T-cell (primary cell): ENCODE data around the gene RERGL. TPM values are rescaled to one million over a fixed set of nuclear protein-coding genes. Genes with fewer than 3 reads are reported as not detected.
"Not testable (repeated sequence)": the region's sequence is repeated elsewhere in the genome, so short reads cannot be mapped to it uniquely, and the experiment has no call there.

Experiments used
- ATAC-seq, 4 experiments: fragments of 200-7000 bp in 3 of 4; fragments of 150-1000 bp in 1 of 4; cut with Tn5 transposase; replicated peaks in 1 of 4; 1 replicate in 3 of 4; 2 replicates in 1 of 4; pipeline ENCODE4 v1.10.0; 2021; ENCODE audit warnings: moderate library complexity in 3 of 4, mild to moderate bottlenecking in 2 of 4, moderate number of reproducible peaks in 1 of 4
- CTCF ChIA-PET, 2 donors: fragments of 300-600 bp; sonication (Branson Sonifier 250); formaldehyde crosslinking; loops; one replicate each; lab custom pipeline; 2022; ENCODE audit warnings: antibody characterized with exemption in 2 of 2; lab: Charles Lee
- POLR2A ChIA-PET, 2 donors: fragments of 300-600 bp; sonication (Branson Sonifier 250); formaldehyde crosslinking; loops; one replicate each; lab custom pipeline; 2022; ENCODE audit warnings: antibody characterized with exemption in 2 of 2; lab: Charles Lee
- DNase-seq, 35 experiments: peaks; one replicate each; pipeline versions ENCODE4 v3.0.0 to v3.0.0-alpha.2; 2013 to 2023
- H3K27ac ChIP-seq: one replicate; pipeline ENCODE4 v1.5.1; 2013; ENCODE audit warnings: low read length
- H3K27me3 ChIP-seq, 2 experiments: replicated peaks in 1 of 2; 1 replicate in 1 of 2; 2 replicates in 1 of 2; pipeline versions ENCODE4 v1.6.1 to v1.7.0; 2013; ENCODE audit warnings: low read length in 1 of 2, mixed read lengths in 1 of 2; ENCODE audit not compliant: control insufficient read depth in 2 of 2, insufficient read depth in 2 of 2; ENCODE audit errors: extremely low read depth in 1 of 2
- H3K36me3 ChIP-seq, 2 donors: 1 replicate in 1 of 2; 2 replicates in 1 of 2; pipeline versions ENCODE4 v1.6.1 to v1.7.0; 2013; ENCODE audit warnings: low read length in 1 of 2; ENCODE audit not compliant: control insufficient read depth in 2 of 2, insufficient read depth in 1 of 2; ENCODE audit errors: extremely low read depth in 1 of 2
- H3K4me1 ChIP-seq, 2 experiments: 1 replicate in 1 of 2; 2 replicates in 1 of 2; pipeline versions ENCODE4 v1.6.1 to v1.7.0; 2013; ENCODE audit warnings: low read length in 2 of 2, mixed read lengths in 1 of 2; ENCODE audit not compliant: insufficient read depth in 2 of 2, control insufficient read depth in 1 of 2; ENCODE audit errors: extremely low read depth in 1 of 2
- H3K4me3 ChIP-seq, 2 donors: 1 replicate in 1 of 2; 2 replicates in 1 of 2; pipeline versions ENCODE4 v1.5.1 to v1.7.0; 2013; ENCODE audit warnings: mild to moderate bottlenecking in 2 of 2, low read length in 1 of 2, moderate library complexity in 1 of 2; ENCODE audit not compliant: control insufficient read depth in 1 of 2; ENCODE audit errors: extremely low read depth in 1 of 2
- H3K9me3 ChIP-seq: 2 replicates; pipeline ENCODE4 v1.7.0; 2013
- H3K27ac Mint-ChIP-seq, 2 donors: one replicate each; pipeline ENCODE4 v1.8.0; 2020 to 2021; ENCODE audit warnings: mild to moderate bottlenecking in 2 of 2, mixed read lengths in 2 of 2
- H3K27me3 Mint-ChIP-seq, 2 donors: one replicate each; pipeline ENCODE4 v1.8.0; 2021 to 2022; ENCODE audit warnings: mixed read lengths in 2 of 2
- H3K36me3 Mint-ChIP-seq: one replicate; pipeline ENCODE4 v1.8.0; 2021; ENCODE audit warnings: mixed read lengths
- H3K4me1 Mint-ChIP-seq, 3 donors: one replicate each; pipeline ENCODE4 v1.8.0; 2020 to 2022; ENCODE audit warnings: mixed read lengths in 3 of 3, mild to moderate bottlenecking in 1 of 3
- H3K4me3 Mint-ChIP-seq, 3 donors: one replicate each; pipeline ENCODE4 v1.8.0; 2020 to 2022; ENCODE audit warnings: mild to moderate bottlenecking in 3 of 3, mixed read lengths in 3 of 3, moderate library complexity in 3 of 3
- H3K9me3 Mint-ChIP-seq, 3 donors: one replicate each; pipeline ENCODE4 v1.8.0; 2020 to 2022; ENCODE audit warnings: mixed read lengths in 3 of 3
- WGBS: methylation state at CpG from one replicate; pipeline ENCODE4 v1.1.5; 2013; ENCODE audit warnings: missing lambda C conversion rate; ENCODE audit not compliant: insufficient coverage; 5-methylcytosine and 5-hydroxymethylcytosine counted together
- total RNA-seq, 35 experiments: library from RNA in 6 of 35; stranded (reverse) in 6 of 35; fragments of 120-200 nt in 1 of 35; gene quantifications; one replicate each; pipeline versions ENCODE4 v1.2.1 to v1.2.4 and lab custom pipeline; 2013 to 2026

Gene RERGL
- total RNA-seq, 5 donors from 2014 or later (not counting 1 experiment from before 2014, with no cell fraction given): not detected

DNA sequence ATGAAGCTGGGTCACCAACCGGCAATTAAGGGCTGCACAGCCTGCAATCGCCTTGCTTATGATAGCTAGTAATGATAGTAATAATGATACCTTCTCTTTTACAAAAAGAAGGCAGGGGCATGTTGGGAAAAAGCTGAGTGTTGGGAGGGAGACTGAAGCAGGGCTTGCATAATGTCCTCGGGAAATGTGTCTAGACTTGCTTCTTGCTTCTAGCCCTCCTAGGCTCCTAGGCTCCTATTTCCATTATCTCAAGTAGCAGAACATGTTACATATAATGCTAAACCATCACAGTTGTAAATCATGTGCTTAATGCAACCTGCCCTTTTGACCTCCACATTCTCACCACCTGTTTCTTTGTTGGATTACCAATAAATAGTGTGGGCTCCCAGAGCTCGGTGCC, 18.7 kb downstream of the RERGL start:
- WGBS: no CpG with 5 or more reads among the region's 4 CpGs
- Mint-ChIP-seq H3K27me3 (no peaks in the 10 kb centered on the region), H3K36me3 (no peaks in the 10 kb centered on the region), H3K9me3 (peaks cover 2 to 8% (median 7%) of the 10 kb centered on the region in 3 donors), H3K27ac (no peak overlapping the region), H3K4me3 (no peak overlapping the region), H3K4me1 (no peaks in the 10 kb centered on the region)
- H3K36me3 ChIP-seq: no peaks in the 10 kb centered on the region
- no peak for ATAC-seq
- no peaks in the 10 kb centered on the region for H3K27me3 ChIP-seq
- no peak overlapping the region for H3K27ac ChIP-seq
- ChIA-PET POLR2A (no interaction called here), CTCF (no interaction called here)
- no peak for DNase-seq
- H3K4me3 ChIP-seq: no peak overlapping the region
- no peaks in the 10 kb centered on the region for H3K9me3 ChIP-seq
- H3K4me1 ChIP-seq: no peaks in the 10 kb centered on the region

DNA sequence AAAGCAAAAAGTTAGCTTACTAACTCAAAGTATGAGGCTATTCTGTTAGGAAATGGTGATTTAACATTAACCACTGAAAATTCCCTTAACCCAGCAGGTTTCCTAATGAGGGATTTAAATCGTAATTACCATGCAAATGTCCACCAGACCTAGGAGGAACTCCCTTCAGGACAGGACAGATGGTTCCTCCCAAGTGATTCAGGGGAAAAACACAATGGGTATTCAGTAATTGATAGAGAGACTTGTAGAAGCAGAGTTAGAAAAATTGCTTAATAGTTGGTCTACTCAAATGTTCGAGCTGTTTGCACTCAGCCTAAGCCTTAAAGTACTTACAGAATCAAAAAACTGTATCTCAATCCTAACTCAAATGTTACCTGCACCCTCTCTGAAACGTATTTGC, 21.6 kb downstream of the RERGL start:
- DNase-seq (no peak), ATAC-seq (no peak)
- WGBS: no CpG with 5 or more reads among the region's 3 CpGs
- Histone ChIP-seq H3K27me3 (no peaks in the 10 kb centered on the region), H3K4me1 (no peaks in the 10 kb centered on the region), H3K9me3 (no peaks in the 10 kb centered on the region), H3K27ac (no peak overlapping the region), H3K36me3 (no peaks in the 10 kb centered on the region), H3K4me3 (no peak overlapping the region)
- CTCF ChIA-PET: no interaction called here
- Mint-ChIP-seq H3K36me3 (no peaks in the 10 kb centered on the region), H3K9me3 (peaks cover 0 to 15% (median 7%) of the 10 kb centered on the region in 3 donors), H3K27ac (no peak overlapping the region), H3K27me3 (no peaks in the 10 kb centered on the region), H3K4me3 (no peak overlapping the region), H3K4me1 (no peaks in the 10 kb centered on the region)
- POLR2A ChIA-PET: no interaction called here

DNA sequence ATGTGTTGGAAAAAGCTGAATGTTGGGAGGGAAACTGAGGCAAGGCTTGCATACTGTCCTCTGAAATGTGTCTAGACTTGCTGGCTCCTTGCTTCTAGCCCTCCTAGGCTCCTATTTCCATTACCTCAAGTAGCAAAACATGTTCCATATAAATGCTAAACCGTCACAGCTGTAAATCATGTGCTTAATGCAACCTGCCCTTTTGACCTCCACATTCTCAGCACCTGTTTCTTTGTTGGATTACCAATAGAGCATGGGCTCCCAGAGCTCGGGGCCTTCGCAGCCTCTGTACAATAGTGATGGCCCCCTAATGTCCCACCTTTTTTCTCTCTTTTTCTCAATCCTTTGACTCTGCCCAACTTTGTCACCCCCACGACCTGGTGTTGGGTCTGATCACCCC, 23.3 kb downstream of the RERGL start:
- Mint-ChIP-seq H3K4me3 (no peak overlapping the region), H3K4me1 (no peaks in the 10 kb centered on the region), H3K9me3 (peaks cover 3 to 18% (median 16%) of the 10 kb centered on the region in 3 donors), H3K27ac (no peak overlapping the region), H3K27me3 (no peaks in the 10 kb centered on the region), H3K36me3 (no peaks in the 10 kb centered on the region)
- H3K4me3 ChIP-seq: no peak overlapping the region
- H3K9me3 ChIP-seq: no peaks in the 10 kb centered on the region
- ATAC-seq: no peak
- no peaks in the 10 kb centered on the region for H3K4me1 ChIP-seq
- DNase-seq: no peak
- 70% methylated on average over 2 of the region's 4 CpGs for WGBS
- no peak overlapping the region for H3K27ac ChIP-seq
- no peaks in the 10 kb centered on the region for H3K36me3 ChIP-seq
- H3K27me3 ChIP-seq: no peaks in the 10 kb centered on the region
- ChIA-PET POLR2A (no interaction called here), CTCF (no interaction called here)

DNA sequence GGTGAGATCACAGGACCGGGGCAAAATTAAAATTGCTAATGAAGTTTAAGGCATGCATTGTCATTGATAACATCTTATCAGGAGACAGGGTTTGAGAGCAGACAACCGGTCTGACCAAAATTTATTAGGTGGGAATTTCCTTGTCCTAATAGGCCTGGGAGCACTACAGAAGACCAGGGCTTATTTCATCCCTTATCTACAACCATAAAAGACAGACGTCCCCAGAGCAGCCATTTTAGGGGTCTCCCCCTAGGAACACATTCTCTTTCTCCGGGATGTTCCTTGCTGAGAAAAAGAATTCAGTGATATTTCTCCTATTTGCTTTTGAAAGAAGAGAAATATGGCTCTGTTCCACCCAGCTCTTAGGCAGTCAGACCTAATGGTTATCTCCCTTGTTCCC, 27.1 kb downstream of the RERGL start:
- H3K9me3 ChIP-seq, H3K27me3 ChIP-seq, H3K4me3 ChIP-seq, H3K27ac Mint-ChIP-seq, H3K4me1 ChIP-seq, H3K4me3 Mint-ChIP-seq, DNase-seq, H3K27me3 Mint-ChIP-seq, POLR2A ChIA-PET, H3K4me1 Mint-ChIP-seq, H3K27ac ChIP-seq, ATAC-seq, CTCF ChIA-PET, H3K36me3 Mint-ChIP-seq, H3K36me3 ChIP-seq: not testable (repeated sequence)
- peaks cover 17 to 39% (median 18%) of the 10 kb centered on the region in 3 donors for H3K9me3 Mint-ChIP-seq
- WGBS: 83% methylated on average over 1 of the region's 4 CpGs

DNA sequence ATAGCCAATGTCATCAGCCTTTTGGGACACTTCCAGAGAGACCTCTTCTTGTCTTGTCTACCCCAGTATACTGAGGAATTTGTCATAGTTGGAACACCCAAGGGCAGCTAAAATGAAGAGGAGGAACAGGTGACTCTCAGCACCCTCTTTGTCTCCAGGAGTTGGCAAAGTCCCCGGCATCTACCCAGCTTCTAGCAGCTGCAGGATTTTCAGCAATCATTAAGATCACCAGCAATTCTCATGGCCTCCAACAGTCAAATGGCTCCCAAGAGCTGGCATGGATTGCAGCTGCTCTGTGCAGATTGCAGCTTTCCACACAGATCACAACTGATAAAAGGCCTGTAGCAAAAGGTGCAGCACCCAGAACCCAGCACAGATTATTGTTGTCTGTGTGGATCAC, 32.9 kb downstream of the RERGL start:
- Mint-ChIP-seq H3K4me3 (no peak overlapping the region), H3K9me3 (peaks cover 6 to 46% (median 20%) of the 10 kb centered on the region in 3 donors), H3K27me3 (no peaks in the 10 kb centered on the region), H3K36me3 (no peaks in the 10 kb centered on the region), H3K27ac (no peak overlapping the region), H3K4me1 (no peaks in the 10 kb centered on the region)
- ChIA-PET CTCF (no interaction called here), POLR2A (no interaction called here)
- Histone ChIP-seq H3K4me3 (no peak overlapping the region), H3K36me3 (no peaks in the 10 kb centered on the region), H3K4me1 (no peaks in the 10 kb centered on the region), H3K27ac (no peak overlapping the region), H3K9me3 (peaks cover 2% of the 10 kb centered on the region), H3K27me3 (no peaks in the 10 kb centered on the region)
- no CpG with 5 or more reads among the region's 1 CpG for WGBS
- ATAC-seq (no peak), DNase-seq (no peak)

DNA sequence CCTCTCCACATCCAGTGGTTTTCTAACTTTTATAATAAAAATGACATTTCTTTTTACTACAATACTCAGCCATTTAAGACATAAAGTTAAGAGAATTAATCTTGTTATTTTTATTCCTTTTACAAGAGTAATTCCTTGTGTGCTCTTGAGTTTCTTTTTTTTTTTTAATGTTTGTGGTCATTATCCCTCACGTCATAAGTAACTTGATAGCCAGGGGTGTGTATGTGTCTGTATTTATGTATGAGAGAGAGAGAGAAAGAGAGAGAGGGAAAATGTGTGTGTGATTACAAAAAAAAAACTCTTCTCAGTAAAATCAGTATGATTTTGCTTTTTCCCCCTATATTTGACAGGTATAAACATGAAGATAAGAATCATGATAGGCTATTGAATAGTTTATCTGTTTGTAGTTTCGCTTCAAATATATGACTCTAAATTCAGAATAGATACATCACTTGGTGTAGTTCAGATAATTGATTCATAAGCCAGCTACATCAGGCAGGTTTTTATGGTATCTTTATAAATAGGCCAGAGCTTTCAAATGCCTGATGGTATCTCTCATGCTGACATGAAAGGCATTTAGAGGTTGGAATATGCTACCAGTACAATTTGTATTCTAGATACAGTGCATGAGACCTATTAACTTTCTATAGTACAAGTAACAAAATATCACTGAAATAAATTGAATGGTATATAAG, 34.9 kb downstream of the RERGL start:
- ChIA-PET CTCF (no interaction called here), POLR2A (no interaction called here)
- DNase-seq (no peak), ATAC-seq (no peak)
- Mint-ChIP-seq H3K4me3 (no peak overlapping the region), H3K27me3 (no peaks in the 10 kb centered on the region), H3K36me3 (no peaks in the 10 kb centered on the region), H3K9me3 (peaks cover 11 to 41% (median 12%) of the 10 kb centered on the region in 3 donors), H3K4me1 (no peaks in the 10 kb centered on the region), H3K27ac (no peak overlapping the region)
- Histone ChIP-seq H3K4me1 (no peaks in the 10 kb centered on the region), H3K27ac (no peak overlapping the region), H3K27me3 (no peaks in the 10 kb centered on the region), H3K4me3 (no peak overlapping the region), H3K9me3 (peaks cover 2% of the 10 kb centered on the region), H3K36me3 (no peaks in the 10 kb centered on the region)
- WGBS: no CpG with 5 or more reads among the region's 2 CpGs
